ENCODE results near the gene CDK9. TPM values are rescaled to one million over a fixed set of nuclear protein-coding genes. Genes with fewer than 3 reads are reported as not detected.

Gene CDK9
- total and polyA plus RNA-seq, 2 of the 4 experiments (the other 2 are of a cell fraction): 30.3 to 49.9 TPM

DNA sequence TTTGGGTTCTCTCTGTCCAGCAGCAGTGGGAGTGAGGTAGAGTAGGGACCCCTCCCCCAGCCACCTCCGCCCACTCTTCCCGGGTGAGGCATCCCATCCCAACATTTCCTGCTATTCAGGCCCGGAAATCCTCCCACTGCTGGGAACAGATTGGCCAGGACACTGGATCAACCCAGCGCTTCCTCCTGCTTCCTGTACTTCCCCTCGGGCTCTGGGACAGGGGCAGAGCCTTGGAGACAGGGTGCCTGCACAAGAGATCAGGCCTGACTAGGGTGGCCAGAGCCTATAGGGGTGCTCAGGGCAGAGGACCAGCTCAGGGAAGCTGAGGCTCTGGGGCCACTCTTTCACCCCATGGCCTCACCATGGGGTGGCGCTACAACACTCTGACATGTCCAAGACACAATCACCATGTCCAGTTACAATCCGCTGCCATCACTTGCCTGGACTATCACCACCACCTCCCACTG, 21.9 kb upstream of the CDK9 start:
- Histone ChIP-seq H2AK9ac (replicated peaks; ENCODE audit: low read depth, low read length, poor library complexity) (no peak overlapping the region), H3K4me2 (ENCODE audit: low read depth, low read length) (no peak overlapping the region), H3K9ac (ENCODE audit: low read depth, low read length) (no peak overlapping the region), H2BK20ac (ENCODE audit: low read depth, low read length) (no peak overlapping the region), H3K27ac (ENCODE audit: insufficient read depth, low read length) (no peak overlapping the region), H4K5ac (ENCODE audit: low read depth, low read length) (no peak overlapping the region), H2AFZ (replicated peaks; ENCODE audit: low read length, poor library complexity) (peak overlapping the region; percentile 3), H3K36me3 (ENCODE audit: control insufficient read depth, insufficient read depth, low read length) (no peaks in the 10 kb centered on the region), H2BK15ac (ENCODE audit: low read depth, low read length) (no peak overlapping the region), H2AK5ac (ENCODE audit: low read depth, low read length) (no peak overlapping the region), H3K56ac (ENCODE audit: extremely low read depth, insufficient read depth, low read length) (no peak overlapping the region), H4K91ac (ENCODE audit: insufficient read depth, low read depth, low read length) (no peak overlapping the region), H3K18ac (ENCODE audit: low read depth, low read length) (no peak overlapping the region), H2BK5ac (ENCODE audit: low read depth, low read length, poor library complexity, severe bottlenecking) (no peak overlapping the region), H3K4ac (ENCODE audit: low read depth, low read length) (no peak overlapping the region), H3K9me1 (ENCODE audit: insufficient read depth, low read length) (no peaks in the 10 kb centered on the region), H3K4me1 (ENCODE audit: control insufficient read depth, insufficient read depth, low read length) (peaks cover 2% of the 10 kb centered on the region; the same call in 1 of the 2 replicates), H4K20me1 (ENCODE audit: insufficient read depth, low read length) (no peaks in the 10 kb centered on the region), H3K79me1 (ENCODE audit: low read depth in 1 of 2, low read length in 2 of 2) (no peaks in the 10 kb centered on the region), H2BK120ac (ENCODE audit: low read depth, low read length) (no peak overlapping the region), H3K4me3 (ENCODE audit: insufficient read depth, low read depth, low read length) (no peak overlapping the region), H3K23ac (ENCODE audit: low read depth, low read length) (no peak overlapping the region), H3K14ac (replicated peaks; ENCODE audit: low read depth, low read length) (no peak overlapping the region), H4K8ac (ENCODE audit: low read depth in 2 of 2, low read length in 2 of 2) (no peak overlapping the region), H3K9me3 (ENCODE audit: control insufficient read depth, insufficient read depth, low read length) (no peaks in the 10 kb centered on the region), H3K27me3 (ENCODE audit: control insufficient read depth, insufficient read depth, low read length) (peaks cover 28% of the 10 kb centered on the region)
- intact Hi-C loops (cut with micrococcal nuclease): no loop called here
- POLR2A ChIA-PET (ENCODE audit: unreplicated experiment): no interaction called here
- WGBS, 2 experiments (ENCODE audit: extremely low coverage in 2 of 2, insufficient read length in 1 of 2): 70% methylated on average over 3 of the region's 7 CpGs; no CpG with 5 or more reads in 1 of the 2 experiments
- TF ChIP-seq, protein P1, sequence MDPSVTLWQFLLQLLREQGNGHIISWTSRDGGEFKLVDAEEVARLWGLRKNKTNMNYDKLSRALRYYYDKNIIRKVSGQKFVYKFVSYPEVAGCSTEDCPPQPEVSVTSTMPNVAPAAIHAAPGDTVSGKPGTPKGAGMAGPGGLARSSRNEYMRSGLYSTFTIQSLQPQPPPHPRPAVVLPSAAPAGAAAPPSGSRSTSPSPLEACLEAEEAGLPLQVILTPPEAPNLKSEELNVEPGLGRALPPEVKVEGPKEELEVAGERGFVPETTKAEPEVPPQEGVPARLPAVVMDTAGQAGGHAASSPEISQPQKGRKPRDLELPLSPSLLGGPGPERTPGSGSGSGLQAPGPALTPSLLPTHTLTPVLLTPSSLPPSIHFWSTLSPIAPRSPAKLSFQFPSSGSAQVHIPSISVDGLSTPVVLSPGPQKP (IDR thresholded peaks at IDR 0.05; ENCODE audit: borderline replicate concordance, low read depth, low read length): no peak
- TF ChIP-seq, protein P2, sequence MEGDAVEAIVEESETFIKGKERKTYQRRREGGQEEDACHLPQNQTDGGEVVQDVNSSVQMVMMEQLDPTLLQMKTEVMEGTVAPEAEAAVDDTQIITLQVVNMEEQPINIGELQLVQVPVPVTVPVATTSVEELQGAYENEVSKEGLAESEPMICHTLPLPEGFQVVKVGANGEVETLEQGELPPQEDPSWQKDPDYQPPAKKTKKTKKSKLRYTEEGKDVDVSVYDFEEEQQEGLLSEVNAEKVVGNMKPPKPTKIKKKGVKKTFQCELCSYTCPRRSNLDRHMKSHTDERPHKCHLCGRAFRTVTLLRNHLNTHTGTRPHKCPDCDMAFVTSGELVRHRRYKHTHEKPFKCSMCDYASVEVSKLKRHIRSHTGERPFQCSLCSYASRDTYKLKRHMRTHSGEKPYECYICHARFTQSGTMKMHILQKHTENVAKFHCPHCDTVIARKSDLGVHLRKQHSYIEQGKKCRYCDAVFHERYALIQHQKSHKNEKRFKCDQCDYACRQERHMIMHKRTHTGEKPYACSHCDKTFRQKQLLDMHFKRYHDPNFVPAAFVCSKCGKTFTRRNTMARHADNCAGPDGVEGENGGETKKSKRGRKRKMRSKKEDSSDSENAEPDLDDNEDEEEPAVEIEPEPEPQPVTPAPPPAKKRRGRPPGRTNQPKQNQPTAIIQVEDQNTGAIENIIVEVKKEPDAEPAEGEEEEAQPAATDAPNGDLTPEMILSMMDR (conservative IDR thresholded peaks at IDR 0.05; ENCODE audit: low read depth, low read length): 0 out of 2 replicates have a peak, but pooled peaks have one; percentile 24
- 0 out of 2 replicates have a peak, but pooled peaks have one; percentile 10 for TF ChIP-seq RAD21 (IDR thresholded peaks at IDR 0.05; ENCODE audit: low read length)
- TF ChIP-seq FOS (IDR thresholded peaks at IDR 0.05; ENCODE audit: low read depth, low read length): no peak
- no peak for TF ChIP-seq POLR2A (IDR thresholded peaks at IDR 0.05; ENCODE audit: low read depth, low read length)
- no TSS peak for BruUV-seq (replicated peaks)
- DNase-seq: no peak
- CTCF ChIA-PET: interaction anchor here (1.0 kb wide), 1 partner anchor 21 kb away, joined by 4 read pairs; no protein-coding TSS in a partner anchor
- in situ Hi-C loops (cut with MboI; ENCODE audit: low sequenced_read_pairs): no loop called here
- no peak for ATAC-seq (ENCODE audit: low read depth)
- dilution Hi-C loops (cut with HindIII; ENCODE audit: low sequenced_read_pairs, unreplicated experiment): no loop called here
